ELR (cell line): ENCODE results near the gene MACROD2.

ENCODE experiments used
- DNase-seq: peaks from one replicate; pipeline ENCODE4 v3.0.0-alpha.2; 2015; ENCODE audit warnings: low read depth

The MACROD2 gene

GRCh38 chr20:14710951-14711350, 715.6 kb downstream of the MACROD2 start:
- DNase-seq: no peak

GRCh38 chr20:14711652-14712051, 716.3 kb downstream of the MACROD2 start:
- no peak for DNase-seq

- no peak for DNase-seq
Observed at GRCh38 chr20:14712302-14712739, 717.0 kb downstream of the MACROD2 start.

GRCh38 chr20:14715400-14715799, 720.1 kb downstream of the MACROD2 start:
- DNase-seq: no peak

GRCh38 chr20:14716351-14716801, 721.1 kb downstream of the MACROD2 start:
- DNase-seq: no peak

- DNase-seq: no peak
Observed at GRCh38 chr20:14717134-14717999, 722.1 kb downstream of the MACROD2 start.

GRCh38 chr20:14720251-14720650, 724.9 kb downstream of the MACROD2 start:
- DNase-seq: no peak

- no peak for DNase-seq
Observed at GRCh38 chr20:14721926-14722452, 726.7 kb downstream of the MACROD2 start.

- DNase-seq: no peak
Observed at GRCh38 chr20:14723614-14724013, 728.3 kb downstream of the MACROD2 start.

- DNase-seq: no peak
Observed at GRCh38 chr20:14724036-14724435, 728.7 kb downstream of the MACROD2 start.

- no peak for DNase-seq
Observed at GRCh38 chr20:14724468-14724867, 729.2 kb downstream of the MACROD2 start.

- no peak for DNase-seq
Observed at GRCh38 chr20:14726591-14726990, 731.3 kb downstream of the MACROD2 start.

- DNase-seq: no peak
Observed at GRCh38 chr20:14727485-14728150, 732.3 kb downstream of the MACROD2 start.

GRCh38 chr20:14729390-14729789, 734.1 kb downstream of the MACROD2 start:
- no peak for DNase-seq

- DNase-seq: no peak
Observed at GRCh38 chr20:14732343-14732742, 737.0 kb downstream of the MACROD2 start.

GRCh38 chr20:14732996-14733395, 737.7 kb downstream of the MACROD2 start:
- no peak for DNase-seq

GRCh38 chr20:14740380-14740779, 745.1 kb downstream of the MACROD2 start:
- no peak for DNase-seq

- no peak for DNase-seq
Observed at GRCh38 chr20:14741616-14742015, 746.3 kb downstream of the MACROD2 start.

- DNase-seq: no peak
Observed at GRCh38 chr20:14744723-14745122, 749.4 kb downstream of the MACROD2 start.

- DNase-seq: no peak
Observed at GRCh38 chr20:14745830-14746229, 750.5 kb downstream of the MACROD2 start.

- no peak for DNase-seq
Observed at GRCh38 chr20:14751191-14751590, 755.9 kb downstream of the MACROD2 start.

GRCh38 chr20:14757728-14758127, 762.4 kb downstream of the MACROD2 start:
- DNase-seq: no peak

GRCh38 chr20:14758356-14758755, 763.0 kb downstream of the MACROD2 start:
- no peak for DNase-seq
